ENCODE measurements around the gene RHBDD2. TPM values are rescaled to one million over a fixed set of nuclear protein-coding genes. Genes with fewer than 3 reads are reported as not detected.

Gene RHBDD2
- total and polyA plus RNA-seq, 4 donors: 25.1 to 102 (median 82.0) TPM

DNA sequence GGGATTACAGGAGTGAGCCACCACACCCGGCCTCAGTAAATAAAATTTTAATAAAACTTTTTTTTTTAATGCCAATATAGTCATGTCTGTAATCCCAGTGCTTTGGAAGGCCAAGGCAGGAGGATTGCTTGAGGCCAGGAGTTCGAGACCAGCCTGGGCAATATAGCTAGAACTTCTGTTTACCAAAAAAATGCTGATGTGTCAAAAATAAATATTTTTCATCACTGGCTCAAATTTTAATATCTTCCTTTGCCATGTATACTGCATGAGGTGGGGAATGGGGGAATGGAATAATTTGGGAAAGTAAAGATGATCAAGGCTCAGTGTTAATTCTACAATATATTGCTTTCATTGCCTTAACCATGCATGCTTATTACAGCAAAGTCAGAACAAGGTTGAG lies 10.7 kb upstream of the RHBDD2 start:
- no peak for ATAC-seq (ENCODE audit: insufficient read depth, low FRiP score)
- TF ChIP-seq, protein P1, sequence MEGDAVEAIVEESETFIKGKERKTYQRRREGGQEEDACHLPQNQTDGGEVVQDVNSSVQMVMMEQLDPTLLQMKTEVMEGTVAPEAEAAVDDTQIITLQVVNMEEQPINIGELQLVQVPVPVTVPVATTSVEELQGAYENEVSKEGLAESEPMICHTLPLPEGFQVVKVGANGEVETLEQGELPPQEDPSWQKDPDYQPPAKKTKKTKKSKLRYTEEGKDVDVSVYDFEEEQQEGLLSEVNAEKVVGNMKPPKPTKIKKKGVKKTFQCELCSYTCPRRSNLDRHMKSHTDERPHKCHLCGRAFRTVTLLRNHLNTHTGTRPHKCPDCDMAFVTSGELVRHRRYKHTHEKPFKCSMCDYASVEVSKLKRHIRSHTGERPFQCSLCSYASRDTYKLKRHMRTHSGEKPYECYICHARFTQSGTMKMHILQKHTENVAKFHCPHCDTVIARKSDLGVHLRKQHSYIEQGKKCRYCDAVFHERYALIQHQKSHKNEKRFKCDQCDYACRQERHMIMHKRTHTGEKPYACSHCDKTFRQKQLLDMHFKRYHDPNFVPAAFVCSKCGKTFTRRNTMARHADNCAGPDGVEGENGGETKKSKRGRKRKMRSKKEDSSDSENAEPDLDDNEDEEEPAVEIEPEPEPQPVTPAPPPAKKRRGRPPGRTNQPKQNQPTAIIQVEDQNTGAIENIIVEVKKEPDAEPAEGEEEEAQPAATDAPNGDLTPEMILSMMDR (IDR thresholded peaks at IDR 0.05; ENCODE audit: control extremely low read depth, extremely low read depth): no peak
- peaks cover 0 to 7% (median 0%) of the 10 kb centered on the region in 5 donors for H3K4me1 ChIP-seq (ENCODE audit: control insufficient read depth in 5 of 5, insufficient read depth in 5 of 5, low read length in 5 of 5)

DNA sequence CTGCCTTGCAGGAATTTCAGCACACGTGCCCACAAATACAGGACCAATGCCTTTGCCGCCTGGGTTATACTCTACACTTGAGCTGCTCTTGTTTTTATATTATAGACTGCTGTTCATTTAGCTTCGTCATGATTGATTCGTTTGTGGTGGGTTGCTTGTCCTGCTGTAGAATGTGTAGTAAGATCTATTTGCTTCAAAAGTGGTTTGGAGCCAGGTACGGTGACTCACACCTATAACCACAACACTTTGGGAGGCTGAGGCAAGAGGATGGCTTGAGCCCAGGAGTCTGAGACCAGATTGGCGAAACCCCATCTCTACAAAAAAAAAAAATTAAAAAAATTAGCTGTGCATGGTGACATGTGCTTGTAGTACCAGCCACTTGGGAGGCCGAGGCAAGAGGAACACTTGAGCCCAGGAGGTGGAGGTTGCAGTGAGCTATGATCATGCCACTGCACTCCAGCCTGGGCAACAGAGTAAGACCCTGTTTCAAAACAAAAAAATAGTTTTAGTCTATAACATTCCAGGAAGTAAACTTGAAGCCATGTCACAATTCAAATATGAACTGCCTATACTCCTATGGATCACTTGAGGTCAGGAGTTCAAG lies 9.0 kb upstream of the RHBDD2 start:
- Histone ChIP-seq H3K4me3 (no peak overlapping the region), H3K9ac (ENCODE audit: insufficient read depth in 1 of 2, low read length in 2 of 2) (no peak overlapping the region), H3K36me3 (ENCODE audit: control insufficient read depth in 4 of 4, insufficient read depth in 4 of 4, low read length in 4 of 4) (no peaks in the 10 kb centered on the region), H3K4me1 (ENCODE audit: control insufficient read depth in 5 of 5, insufficient read depth in 5 of 5, low read length in 5 of 5) (peaks cover 0 to 7% (median 0%) of the 10 kb centered on the region in 5 donors), H3K27me3 (ENCODE audit: control insufficient read depth in 3 of 3, insufficient read depth in 3 of 3, low read length in 2 of 3) (peaks cover 0 to 3% (median 0%) of the 10 kb centered on the region in 3 donors), H3K27ac (ENCODE audit: low read depth in 1 of 2, low read length in 1 of 2) (no peak overlapping the region), H3K9me3 (ENCODE audit: control insufficient read depth in 4 of 4, insufficient read depth in 3 of 4, low read length in 3 of 4) (no peaks in the 10 kb centered on the region)
- no peak for DNase-seq
- WGBS, 2 donors: 83 to 85% methylated on average over 7 of the region's 7 CpGs
- TF ChIP-seq, protein P1 (IDR thresholded peaks at IDR 0.05; ENCODE audit: control extremely low read depth, extremely low read depth): no peak
- no peak for ATAC-seq (ENCODE audit: insufficient read depth, low FRiP score)

More for the DNA sequence above, 10.7 kb upstream of the RHBDD2 start:
- Histone ChIP-seq H3K27ac (ENCODE audit: low read depth in 1 of 2, low read length in 1 of 2) (no peak overlapping the region), H3K27me3 (ENCODE audit: control insufficient read depth in 3 of 3, insufficient read depth in 3 of 3, low read length in 2 of 3) (peaks cover 0 to 3% (median 0%) of the 10 kb centered on the region in 3 donors), H3K4me3 (no peak overlapping the region), H3K36me3 (ENCODE audit: control insufficient read depth in 4 of 4, insufficient read depth in 4 of 4, low read length in 4 of 4) (no peaks in the 10 kb centered on the region), H3K9me3 (ENCODE audit: control insufficient read depth in 4 of 4, insufficient read depth in 3 of 4, low read length in 3 of 4) (no peaks in the 10 kb centered on the region), H3K9ac (ENCODE audit: insufficient read depth in 1 of 2, low read length in 2 of 2) (no peak overlapping the region)
- DNase-seq: no peak
- 94 to 97% methylated on average over 2 of the region's 2 CpGs for WGBS, 2 donors

DNA sequence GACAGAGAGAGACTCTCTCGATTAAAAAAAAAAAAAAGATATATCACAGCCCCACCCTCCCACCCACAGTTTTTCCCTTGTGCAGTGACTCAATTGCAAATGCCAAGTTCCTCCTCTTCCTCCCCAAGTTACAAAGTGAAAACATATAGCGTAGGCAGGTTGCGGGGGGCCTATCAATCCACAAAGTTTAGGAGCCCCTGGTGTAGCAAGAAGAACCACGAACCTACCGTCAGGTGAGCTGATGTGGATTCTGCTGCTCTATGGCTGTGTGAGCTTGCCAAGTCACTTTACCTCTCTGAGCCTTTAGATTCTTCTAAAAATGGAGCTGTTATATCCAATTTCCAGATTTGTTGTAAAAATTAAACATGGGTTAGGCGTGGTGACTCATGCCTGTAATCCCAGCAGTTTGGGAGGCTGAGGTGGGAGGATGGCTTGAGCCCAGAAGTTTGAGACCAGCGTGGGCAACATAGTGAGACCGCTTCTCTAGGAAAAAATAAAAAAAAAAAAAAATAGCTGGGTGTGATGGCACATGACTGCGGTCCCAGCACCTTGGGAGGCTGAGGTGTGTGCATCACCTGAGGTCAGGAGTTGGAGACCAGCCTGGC lies 8.2 kb upstream of the RHBDD2 start:
- no peaks in the 10 kb centered on the region for H3K27me3 ChIP-seq (ENCODE audit: control insufficient read depth in 3 of 3, insufficient read depth in 3 of 3, low read length in 2 of 3)
- peaks cover 0 to 7% (median 0%) of the 10 kb centered on the region in 5 donors for H3K4me1 ChIP-seq (ENCODE audit: control insufficient read depth in 5 of 5, insufficient read depth in 5 of 5, low read length in 5 of 5)
- no peak for DNase-seq
- H3K9ac ChIP-seq (ENCODE audit: insufficient read depth in 1 of 2, low read length in 2 of 2): no peak overlapping the region
- WGBS, 2 donors: 79 to 92% methylated on average over 9 of the region's 9 CpGs
- TF ChIP-seq, protein P1 (IDR thresholded peaks at IDR 0.05; ENCODE audit: control extremely low read depth, extremely low read depth): no peak
- no peaks in the 10 kb centered on the region for H3K36me3 ChIP-seq (ENCODE audit: control insufficient read depth in 4 of 4, insufficient read depth in 4 of 4, low read length in 4 of 4)
- no peaks in the 10 kb centered on the region for H3K9me3 ChIP-seq (ENCODE audit: control insufficient read depth in 4 of 4, insufficient read depth in 3 of 4, low read length in 3 of 4)
- H3K27ac ChIP-seq (ENCODE audit: low read depth in 1 of 2, low read length in 1 of 2): no peak overlapping the region
- ATAC-seq (ENCODE audit: insufficient read depth, low FRiP score): no peak
- no peak overlapping the region for H3K4me3 ChIP-seq
